K562 (cell line): ENCODE results near the gene BPHL. TPM values are rescaled to one million over a fixed set of nuclear protein-coding genes. Genes with fewer than 3 reads are reported as not detected.

Source experiments
- CBFB ChIP-seq: sonication (generic); formaldehyde crosslinking; IDR thresholded peaks from 2 replicates; pipeline ENCODE4 v1.4.0; 2020; ENCODE audit warnings: mild to moderate bottlenecking, missing genetic modification reagents
- CCNT2 ChIP-seq: IDR thresholded peaks from 2 replicates; pipeline ENCODE4 v1.6.1; 2011; ENCODE audit warnings: borderline replicate concordance, low read depth, mild to moderate bottlenecking, moderate library complexity, mixed read lengths, low read length; ENCODE audit not compliant: insufficient read length; ENCODE audit errors: extremely low read depth
- CTBP1 ChIP-seq: fragments of 450-650 bp; IDR thresholded peaks from 2 replicates; pipeline ENCODE4 v1.6.1; 2016; ENCODE audit warnings: borderline replicate concordance
- E2F6 ChIP-seq, 2 experiments: IDR thresholded peaks; 2 replicates each; pipeline ENCODE4 v1.6.1; 2011; ENCODE audit warnings: borderline replicate concordance in 1 of 2, control low read depth in 1 of 2, low read depth in 1 of 2, low read length in 1 of 2, mild to moderate bottlenecking in 1 of 2, mixed read lengths in 1 of 2, moderate library complexity in 1 of 2; ENCODE audit not compliant: insufficient read depth in 1 of 2, insufficient read length in 1 of 2, poor library complexity in 1 of 2, severe bottlenecking in 1 of 2; ENCODE audit errors: extremely low read depth in 1 of 2
- HIVEP1 ChIP-seq: fragments of 250-450 bp; sonication (Bioruptor Pico); IDR thresholded peaks from 2 replicates; pipeline ENCODE4 v1.4.0; 2020; ENCODE audit warnings: mild to moderate bottlenecking
- HSF4 ChIP-seq: fragments of 250-450 bp; sonication (Bioruptor Pico); IDR thresholded peaks from 2 replicates; pipeline ENCODE4 v2.1.2; 2022; ENCODE audit warnings: mild to moderate bottlenecking, moderate library complexity, borderline replicate concordance
- KHSRP ChIP-seq: fragments of 450-650 bp; IDR thresholded peaks from 2 replicates; pipeline ENCODE4 v1.6.1; 2017
- PYGO2 ChIP-seq: fragments of 450-650 bp; IDR thresholded peaks from 2 replicates; pipeline ENCODE4 v1.6.1; 2016; ENCODE audit warnings: mild to moderate bottlenecking, missing genetic modification characterization, moderate library complexity, missing compliant biosample characterization
- RAD21 ChIP-seq, 2 experiments: fragments of 250-450 bp in 1 of 2; fragments of 450-650 bp in 1 of 2; sonication (Bioruptor Pico) in 1 of 2; formaldehyde crosslinking in 1 of 2; IDR thresholded peaks in 1 of 2; conservative IDR thresholded peaks in 1 of 2; 2 replicates each; pipeline versions ENCODE4 v1.4.0 to v1.8.0; 2020 to 2022; ENCODE audit warnings: mild to moderate bottlenecking in 2 of 2, moderate library complexity in 1 of 2
- RREB1 ChIP-seq: fragments of 250-450 bp; sonication (Bioruptor Pico); IDR thresholded peaks from 2 replicates; pipeline ENCODE4 v1.4.0; 2020
- ZBTB2 ChIP-seq: fragments of 450-650 bp; IDR thresholded peaks from 2 replicates; pipeline ENCODE4 v1.6.1; 2016; ENCODE audit warnings: antibody characterized with exemption
- ZNF124 ChIP-seq: sonication (generic); formaldehyde crosslinking; IDR thresholded peaks from 2 replicates; pipeline ENCODE4 v1.8.1; 2022; ENCODE audit warnings: missing genetic modification reagents
- ZNF133 ChIP-seq: fragments of 250-450 bp; sonication (Bioruptor Pico); IDR thresholded peaks from 2 replicates; pipeline ENCODE4 v1.4.0; 2020; ENCODE audit warnings: mild to moderate bottlenecking
- polyA plus RNA-seq, 8 experiments: library from polyadenylated mRNA; depleted of rRNA in 4 of 8; stranded (reverse) in 5 of 8; unstranded in 3 of 8; fragments of >200 nt; fragmentation: Nextera tagmentation in 2 of 8; fragmentation: Illumina TruSeq in 1 of 8; extraction: Ambion mirVana in 2 of 8; extraction: Trizol in 1 of 8; gene quantifications; 2 replicates each; pipeline versions ENCODE4 v1.2.1 to v1.2.3, GENCODE V29; 2011 to 2014; ENCODE audit warnings: inconsistent platforms in 1 of 8, missing spikeins in 1 of 8
- total RNA-seq, 7 experiments: library from RNA; depleted of rRNA in 6 of 7; stranded (reverse); fragments of >200 nt in 6 of 7; fragmentation: Illumina TruSeq in 2 of 7; extraction: Trizol in 2 of 7; gene quantifications; 2 replicates each; pipeline versions ENCODE4 v1.2.1 to v1.2.3, GENCODE V29; 2011 to 2021; ENCODE audit warnings: low replicate concordance in 1 of 7
- TF ChIP-seq, protein P1 (sequence below): sonication (generic); formaldehyde crosslinking; IDR thresholded peaks from 2 replicates; pipeline ENCODE4 v1.8.0; 2022; ENCODE audit warnings: missing genetic modification reagents, mild to moderate bottlenecking, moderate library complexity, borderline replicate concordance
- TF ChIP-seq, protein P2 (sequence below): fragments of 250-450 bp; sonication (Bioruptor Pico); IDR thresholded peaks from 2 replicates; pipeline ENCODE4 v1.4.0; 2020; ENCODE audit warnings: mild to moderate bottlenecking, moderate library complexity

Gene BPHL
- total and polyA plus RNA-seq, 9 of the 15 experiments (the other 6 are each of a cell fraction or from before 2014, with no cell fraction given) = 3.5 to 17.4 (median 8.2) TPM

GRCh38 chr6:3195695-3196497, 77.4 kb downstream of the BPHL start (continued):
- TF ChIP-seq ZNF124 (CRISPR knock-in tag) = no peak
- peak; percentile 27; the same call in 1 of the 2 replicates for TF ChIP-seq ZBTB2
- peak; percentile 70 for TF ChIP-seq CTBP1
- TF ChIP-seq CCNT2 = no peak
- TF ChIP-seq, protein P1, sequence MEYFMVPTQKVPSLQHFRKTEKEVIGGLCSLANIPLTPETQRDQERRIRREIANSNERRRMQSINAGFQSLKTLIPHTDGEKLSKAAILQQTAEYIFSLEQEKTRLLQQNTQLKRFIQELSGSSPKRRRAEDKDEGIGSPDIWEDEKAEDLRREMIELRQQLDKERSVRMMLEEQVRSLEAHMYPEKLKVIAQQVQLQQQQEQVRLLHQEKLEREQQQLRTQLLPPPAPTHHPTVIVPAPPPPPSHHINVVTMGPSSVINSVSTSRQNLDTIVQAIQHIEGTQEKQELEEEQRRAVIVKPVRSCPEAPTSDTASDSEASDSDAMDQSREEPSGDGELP = peak; percentile 75; the same call in 1 of the 2 replicates
- peak; percentile 61 to 77 for TF ChIP-seq RAD21 (CRISPR knock-in tag; conservative IDR thresholded peaks at IDR 0.05 in 1 of 2, IDR thresholded peaks at IDR 0.05 in 1 of 2)
- no peak for TF ChIP-seq HIVEP1 (CRISPR knock-in tag)
- TF ChIP-seq E2F6 (IDR thresholded peaks at IDR 0.05; ENCODE audit: borderline replicate concordance in 1 of 2, extremely low read depth in 1 of 2, insufficient read depth in 1 of 2, insufficient read length in 1 of 2, low read depth in 1 of 2, low read length in 1 of 2, poor library complexity in 1 of 2, severe bottlenecking in 1 of 2) = peak in 1 of 2 experiments; percentile 24
- no peak for TF ChIP-seq ZNF133
- TF ChIP-seq HSF4 (CRISPR knock-in tag) = no peak
- TF ChIP-seq KHSRP = no peak
- TF ChIP-seq, protein P2, sequence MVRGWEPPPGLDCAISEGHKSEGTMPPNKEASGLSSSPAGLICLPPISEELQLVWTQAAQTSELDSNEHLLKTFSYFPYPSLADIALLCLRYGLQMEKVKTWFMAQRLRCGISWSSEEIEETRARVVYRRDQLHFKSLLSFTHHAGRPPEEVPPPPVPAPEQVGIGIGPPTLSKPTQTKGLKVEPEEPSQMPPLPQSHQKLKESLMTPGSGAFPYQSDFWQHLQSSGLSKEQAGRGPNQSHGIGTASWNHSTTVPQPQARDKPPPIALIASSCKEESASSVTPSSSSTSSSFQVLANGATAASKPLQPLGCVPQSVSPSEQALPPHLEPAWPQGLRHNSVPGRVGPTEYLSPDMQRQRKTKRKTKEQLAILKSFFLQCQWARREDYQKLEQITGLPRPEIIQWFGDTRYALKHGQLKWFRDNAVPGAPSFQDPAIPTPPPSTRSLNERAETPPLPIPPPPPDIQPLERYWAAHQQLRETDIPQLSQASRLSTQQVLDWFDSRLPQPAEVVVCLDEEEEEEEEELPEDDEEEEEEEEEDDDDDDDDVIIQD = no peak
- no peak for TF ChIP-seq PYGO2 (tag)
- TF ChIP-seq CBFB (CRISPR knock-in tag) = peak; percentile 73; the same call in 1 of the 2 replicates
- TF ChIP-seq RREB1 (CRISPR knock-in tag) = no peak
